ENCODE data around the gene LPP. TPM values are rescaled to one million over a fixed set of nuclear protein-coding genes. Genes with fewer than 3 reads are reported as not detected.

LPP gene
- total RNA-seq, 1 donor = 196 TPM

DNA sequence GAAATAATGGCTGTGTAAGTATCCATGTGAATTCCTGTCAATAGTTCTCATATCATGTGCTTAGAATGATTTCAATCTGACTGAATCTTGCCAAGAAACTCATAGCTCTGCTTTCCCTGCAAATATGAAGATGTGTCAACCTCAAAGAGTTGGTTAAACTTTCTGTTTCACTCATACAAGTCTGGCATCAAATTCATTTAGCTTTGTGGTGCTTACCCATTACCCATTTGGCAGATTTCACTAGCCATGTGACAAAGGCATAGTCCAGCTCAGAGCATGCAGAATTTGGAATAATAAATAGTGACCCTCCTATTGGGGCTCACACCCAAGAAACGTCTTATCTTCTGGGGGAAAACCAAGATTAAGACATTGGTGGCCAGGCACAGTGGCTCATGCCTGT, 761.2 kb downstream of the LPP start:
- TF ChIP-seq, protein P1, sequence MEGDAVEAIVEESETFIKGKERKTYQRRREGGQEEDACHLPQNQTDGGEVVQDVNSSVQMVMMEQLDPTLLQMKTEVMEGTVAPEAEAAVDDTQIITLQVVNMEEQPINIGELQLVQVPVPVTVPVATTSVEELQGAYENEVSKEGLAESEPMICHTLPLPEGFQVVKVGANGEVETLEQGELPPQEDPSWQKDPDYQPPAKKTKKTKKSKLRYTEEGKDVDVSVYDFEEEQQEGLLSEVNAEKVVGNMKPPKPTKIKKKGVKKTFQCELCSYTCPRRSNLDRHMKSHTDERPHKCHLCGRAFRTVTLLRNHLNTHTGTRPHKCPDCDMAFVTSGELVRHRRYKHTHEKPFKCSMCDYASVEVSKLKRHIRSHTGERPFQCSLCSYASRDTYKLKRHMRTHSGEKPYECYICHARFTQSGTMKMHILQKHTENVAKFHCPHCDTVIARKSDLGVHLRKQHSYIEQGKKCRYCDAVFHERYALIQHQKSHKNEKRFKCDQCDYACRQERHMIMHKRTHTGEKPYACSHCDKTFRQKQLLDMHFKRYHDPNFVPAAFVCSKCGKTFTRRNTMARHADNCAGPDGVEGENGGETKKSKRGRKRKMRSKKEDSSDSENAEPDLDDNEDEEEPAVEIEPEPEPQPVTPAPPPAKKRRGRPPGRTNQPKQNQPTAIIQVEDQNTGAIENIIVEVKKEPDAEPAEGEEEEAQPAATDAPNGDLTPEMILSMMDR (IDR thresholded peaks at IDR 0.05; ENCODE audit: insufficient read depth, low read depth, low read length) = no peak

DNA sequence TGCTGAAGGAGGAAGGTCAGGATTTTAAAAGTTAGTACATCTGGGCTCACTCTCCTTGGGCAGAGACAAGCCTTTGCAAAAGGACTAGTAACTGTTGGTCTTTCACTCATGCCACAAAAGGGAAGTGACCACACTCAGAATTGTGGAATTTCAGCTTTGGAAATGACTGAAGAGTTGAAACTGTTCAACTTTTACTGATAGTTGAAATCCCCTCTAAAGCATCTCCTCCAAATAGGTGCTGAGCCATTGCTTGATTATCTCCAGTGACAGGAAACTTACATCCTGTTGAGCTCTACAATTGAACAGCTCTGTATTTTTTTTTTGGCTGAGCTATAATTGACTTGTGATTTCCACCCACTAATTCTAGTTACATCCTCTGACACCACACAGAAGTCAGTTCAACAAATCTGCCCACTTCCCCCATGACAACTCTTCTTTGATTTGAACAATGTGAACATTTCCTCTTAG, 763.0 kb downstream of the LPP start:
- H3K4me3 ChIP-seq (ENCODE audit: low read depth, low read length) = no peak overlapping the region
- no peak for DNase-seq (ENCODE audit: low read depth)
- TF ChIP-seq, protein P1 (IDR thresholded peaks at IDR 0.05; ENCODE audit: insufficient read depth, low read depth, low read length) = no peak

More for the DNA sequence above, 761.2 kb downstream of the LPP start:
- DNase-seq (ENCODE audit: low read depth) = no peak
- no peak overlapping the region for H3K4me3 ChIP-seq (ENCODE audit: low read depth, low read length)

DNA sequence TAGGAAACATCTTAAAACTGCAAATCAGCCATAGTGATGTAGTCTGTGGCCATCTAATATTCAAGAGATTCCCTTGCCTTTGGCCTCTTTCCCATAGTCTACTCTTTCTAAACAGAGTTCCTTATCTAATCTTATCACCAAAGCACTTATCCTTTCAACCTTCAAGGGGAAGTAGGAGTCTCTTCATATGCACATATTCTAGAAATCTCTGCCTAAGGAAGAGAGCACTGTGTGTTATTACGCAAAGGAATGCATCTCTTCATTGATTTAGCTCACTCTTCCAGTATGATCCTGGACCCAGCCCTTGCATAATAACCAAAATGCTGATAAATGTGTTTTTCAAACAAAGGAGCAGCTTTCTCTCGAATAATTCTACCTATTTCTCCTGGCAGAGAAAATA, 764.1 kb downstream of the LPP start:
- H3K4me3 ChIP-seq (ENCODE audit: low read depth, low read length) = no peak overlapping the region
- peak; percentile 76 for DNase-seq (ENCODE audit: low read depth)
- TF ChIP-seq, protein P1 (IDR thresholded peaks at IDR 0.05; ENCODE audit: insufficient read depth, low read depth, low read length) = no peak

DNA sequence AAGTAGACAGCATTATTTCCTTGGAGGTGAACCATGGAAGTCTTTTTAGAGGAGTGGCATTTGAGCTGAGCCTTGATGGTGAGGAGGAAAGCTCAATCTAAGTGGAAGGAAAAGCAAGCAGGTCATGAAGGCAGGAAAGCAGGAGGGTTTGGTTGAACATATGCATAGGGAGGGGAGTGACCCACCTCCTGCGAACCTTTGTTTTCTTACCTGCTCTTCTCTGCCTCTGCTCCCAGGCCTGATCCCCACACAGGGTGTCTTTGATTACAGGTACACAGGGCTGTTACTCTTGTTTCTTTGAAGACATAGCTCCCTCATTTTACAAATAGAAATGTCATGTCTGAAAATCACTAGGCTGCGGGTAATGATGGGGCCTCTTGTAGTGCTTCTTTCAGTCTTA, 769.7 kb downstream of the LPP start:
- TF ChIP-seq, protein P1 (IDR thresholded peaks at IDR 0.05; ENCODE audit: insufficient read depth, low read depth, low read length) = no peak
- no peak overlapping the region for H3K4me3 ChIP-seq (ENCODE audit: low read depth, low read length)
- DNase-seq (ENCODE audit: low read depth) = no peak

DNA sequence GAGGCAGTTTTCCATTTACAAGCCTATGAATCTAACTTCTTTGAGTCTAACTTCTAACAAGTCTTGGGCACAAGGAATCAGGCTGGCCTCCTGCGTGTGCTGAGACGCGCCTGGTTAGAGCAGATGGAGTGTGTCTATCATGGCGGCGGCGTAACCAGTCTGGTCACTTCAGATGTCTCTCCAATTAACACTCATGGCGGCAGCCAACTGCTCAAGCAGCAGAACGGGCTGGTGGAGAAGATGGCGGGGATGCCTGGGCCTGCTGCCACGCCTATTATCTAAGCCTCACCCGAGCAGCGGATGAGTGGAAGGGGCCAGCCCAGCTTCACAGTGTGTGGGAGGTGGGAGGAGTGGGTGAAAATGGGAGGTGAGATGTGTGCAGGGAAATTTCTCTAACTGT, 771.4 kb downstream of the LPP start:
- H3K4me3 ChIP-seq (ENCODE audit: low read depth, low read length) = no peak overlapping the region
- DNase-seq (ENCODE audit: low read depth) = no peak
- TF ChIP-seq, protein P1 (IDR thresholded peaks at IDR 0.05; ENCODE audit: insufficient read depth, low read depth, low read length) = no peak

DNA sequence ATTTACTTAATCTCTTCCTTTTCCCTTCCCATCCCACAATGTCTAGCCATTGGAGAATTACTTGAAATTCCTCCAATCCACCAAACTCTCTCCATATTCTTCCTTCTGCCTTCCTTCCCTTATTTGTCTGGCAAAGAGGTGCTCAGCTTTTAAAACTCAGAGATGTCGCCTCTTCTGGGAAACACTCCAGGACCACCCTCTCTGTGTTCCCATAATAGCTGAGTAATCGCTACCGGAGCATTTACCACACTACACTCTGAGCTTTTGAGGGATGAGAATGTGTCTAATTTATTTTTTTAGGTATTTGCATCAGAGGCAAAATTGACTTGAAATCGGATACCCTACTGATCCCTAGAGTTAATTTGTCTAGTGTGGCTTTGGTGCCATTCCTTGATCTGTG, 772.2 kb downstream of the LPP start:
- no peak overlapping the region for H3K4me3 ChIP-seq (ENCODE audit: low read depth, low read length)
- DNase-seq (ENCODE audit: low read depth) = no peak
- TF ChIP-seq, protein P1 (IDR thresholded peaks at IDR 0.05; ENCODE audit: insufficient read depth, low read depth, low read length) = no peak
